ENCODE data around the gene NPFFR1.
"Not testable (repeated sequence)": the region's sequence is repeated elsewhere in the genome, so short reads cannot be mapped to it uniquely, and the experiment has no call there.

Gene NPFFR1

GRCh38 chr10:70254778-70255328 is 29.0 kb downstream of the NPFFR1 start:
- no peak for DNase-seq

DNA sequence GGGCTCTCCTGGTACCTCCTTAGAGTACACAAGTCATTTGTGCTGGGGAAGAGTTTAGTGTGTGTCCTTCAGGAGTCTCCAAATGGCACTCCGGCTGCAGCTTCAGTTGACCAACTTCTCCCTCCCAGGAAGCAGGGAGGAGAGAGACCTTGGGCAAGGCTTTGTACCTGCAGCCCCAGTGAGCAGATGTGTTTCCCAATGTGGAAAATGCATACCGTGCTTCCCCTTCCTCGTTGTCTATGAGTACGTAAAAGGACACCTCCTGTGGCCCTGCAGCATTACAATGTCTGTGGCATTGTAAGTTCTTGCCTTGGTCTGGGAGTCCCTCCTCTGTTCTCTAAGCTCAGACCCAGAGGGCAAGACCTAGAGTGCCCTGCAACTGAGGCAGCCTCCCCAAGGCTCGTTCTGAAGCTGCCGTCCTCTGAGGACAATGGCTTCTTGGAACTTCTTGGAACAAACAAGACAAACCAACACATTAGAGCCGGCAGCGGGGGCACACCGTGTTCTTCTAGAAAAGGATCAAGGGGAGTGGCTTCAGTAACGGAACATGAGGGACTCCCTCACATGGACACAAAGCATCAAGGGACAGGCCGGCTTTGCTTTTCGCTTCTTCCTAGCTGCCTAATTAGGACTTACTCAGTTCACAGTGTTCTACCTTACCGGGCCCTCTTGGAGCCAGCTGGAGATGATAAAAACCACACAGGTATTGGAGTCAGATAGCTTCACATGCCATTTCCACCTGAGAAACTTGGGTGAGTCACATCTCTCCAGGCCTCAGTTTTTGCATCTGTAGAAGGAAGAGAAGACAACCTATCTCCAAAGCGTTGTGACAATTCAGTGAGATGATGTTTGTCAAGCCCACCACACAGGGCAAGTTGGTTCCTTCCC is 29.7 kb downstream of the NPFFR1 start:
- no peak for DNase-seq

GRCh38 chr10:70250961-70251680 is 32.7 kb downstream of the NPFFR1 start:
- DNase-seq = no peak

- DNase-seq = no peak
Measured at GRCh38 chr10:70247360-70247759, 36.4 kb downstream of the NPFFR1 start.

- no peak for DNase-seq
Measured at GRCh38 chr10:70241081-70241480, 42.7 kb downstream of the NPFFR1 start.

- DNase-seq = not testable (repeated sequence)
Measured at GRCh38 chr10:70239986-70240385, 43.8 kb downstream of the NPFFR1 start.

- DNase-seq = not testable (repeated sequence)
Measured at GRCh38 chr10:70239077-70239976, 44.5 kb downstream of the NPFFR1 start.

DNA sequence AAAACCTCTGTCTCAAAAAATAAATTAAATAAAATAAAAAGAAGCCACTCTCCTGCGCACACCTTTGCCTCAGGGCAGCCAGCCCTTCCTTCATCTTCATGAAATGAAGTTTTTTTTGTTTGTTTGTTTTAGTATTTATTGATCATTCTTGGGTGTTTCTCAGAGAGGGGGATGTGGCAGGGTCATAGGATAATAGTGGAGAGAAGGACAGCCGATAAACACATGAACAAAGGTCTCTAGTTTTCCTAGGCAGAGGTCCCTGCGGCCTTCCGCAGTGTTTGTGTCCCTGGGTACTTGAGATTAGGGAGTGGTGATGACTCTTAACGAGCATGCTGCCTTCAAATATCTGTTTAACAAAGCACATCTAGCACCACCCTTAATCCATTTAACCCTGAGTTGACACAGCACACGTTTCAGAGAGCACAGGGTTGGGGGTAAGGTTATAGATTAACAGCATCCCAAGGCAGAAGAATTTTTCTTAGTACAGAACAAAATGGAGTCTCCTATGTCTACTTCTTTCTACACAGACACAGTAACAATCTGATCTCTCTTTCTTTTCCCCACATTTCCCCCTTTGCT is 45.8 kb downstream of the NPFFR1 start:
- not testable (repeated sequence) for DNase-seq

GRCh38 chr10:70234668-70235447 is 48.9 kb downstream of the NPFFR1 start:
- DNase-seq = no peak

GRCh38 chr10:70233939-70234300 is 49.9 kb downstream of the NPFFR1 start:
- DNase-seq = peak; percentile 26

DNA sequence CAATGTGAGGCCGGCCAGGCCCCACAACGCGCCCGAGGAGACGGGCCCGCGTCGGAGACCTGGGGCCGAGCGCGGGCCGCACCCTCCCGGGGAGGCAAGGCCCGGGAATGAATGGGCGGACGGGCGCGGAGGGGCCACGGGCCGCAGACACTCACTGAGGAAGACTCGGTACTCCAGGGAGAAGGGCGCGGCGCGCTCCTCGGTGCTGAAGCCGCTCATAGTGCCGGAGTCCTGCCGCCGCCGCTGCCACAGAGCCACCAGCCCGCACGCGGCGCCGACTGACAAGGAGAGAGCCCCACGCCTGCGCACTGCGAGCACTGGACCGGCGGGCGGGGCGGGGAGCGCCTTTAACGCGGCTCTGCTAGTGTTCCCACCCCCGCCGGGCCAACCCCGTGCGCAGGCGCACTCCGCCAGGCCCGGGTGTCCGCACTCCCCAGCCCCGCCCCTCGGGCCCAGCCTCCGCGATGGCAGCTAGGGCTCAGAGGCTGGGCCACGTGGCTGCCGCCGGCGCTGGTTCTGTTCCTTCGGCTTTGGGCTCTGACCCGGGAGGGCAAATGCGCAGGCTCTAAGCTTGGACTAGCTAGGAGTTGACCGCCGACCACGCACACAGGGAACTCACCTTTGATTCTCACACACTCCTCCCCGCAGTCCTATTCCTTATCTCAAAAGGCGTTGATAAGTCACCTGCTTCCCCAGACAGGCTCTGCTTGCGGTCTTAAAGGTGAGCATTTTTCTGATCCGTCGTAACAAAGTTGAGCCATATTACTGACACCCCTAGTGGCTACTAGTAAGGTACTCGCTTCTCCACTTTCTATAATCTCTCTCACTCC is 50.5 kb downstream of the NPFFR1 start, which contains the start of gene PPA1:
Gene PPA1, minus strand, starts transcription at position 321 of the 830 bp plus-strand sequence. Its CDS starts 102 bp downstream, at position 219.
- peak; percentile 98 for DNase-seq

- no peak for DNase-seq
Measured at GRCh38 chr10:70232859-70233108, 51.0 kb downstream of the NPFFR1 start.

- DNase-seq = no peak
Measured at GRCh38 chr10:70232155-70232858, 51.5 kb downstream of the NPFFR1 start.

GRCh38 chr10:70228491-70228890 is 55.3 kb downstream of the NPFFR1 start:
- DNase-seq = no peak

- DNase-seq = no peak
Measured at GRCh38 chr10:70227548-70228320, 56.1 kb downstream of the NPFFR1 start.

DNA sequence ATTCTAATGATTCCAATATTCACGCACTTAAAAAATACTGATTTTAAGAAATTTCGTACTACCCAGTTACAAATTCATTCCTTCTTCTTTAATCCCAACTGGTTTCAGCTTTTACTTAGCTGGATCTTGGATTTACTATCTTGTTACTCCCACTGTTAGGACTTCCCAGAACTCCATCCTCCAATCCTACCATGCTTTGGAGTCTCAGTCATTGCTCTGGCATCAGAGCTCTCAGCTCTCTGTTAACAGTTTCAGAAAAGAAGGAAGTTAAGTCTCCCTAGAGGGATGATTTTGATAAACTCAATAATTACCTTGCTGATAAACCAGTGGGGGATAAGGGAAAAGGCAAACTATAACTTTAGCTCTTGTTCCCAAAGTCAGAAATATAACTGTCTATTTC is 60.1 kb downstream of the NPFFR1 start:
- no peak for DNase-seq

GRCh38 chr10:70222811-70223447 is 60.9 kb downstream of the NPFFR1 start:
- not testable (repeated sequence) for DNase-seq

DNA sequence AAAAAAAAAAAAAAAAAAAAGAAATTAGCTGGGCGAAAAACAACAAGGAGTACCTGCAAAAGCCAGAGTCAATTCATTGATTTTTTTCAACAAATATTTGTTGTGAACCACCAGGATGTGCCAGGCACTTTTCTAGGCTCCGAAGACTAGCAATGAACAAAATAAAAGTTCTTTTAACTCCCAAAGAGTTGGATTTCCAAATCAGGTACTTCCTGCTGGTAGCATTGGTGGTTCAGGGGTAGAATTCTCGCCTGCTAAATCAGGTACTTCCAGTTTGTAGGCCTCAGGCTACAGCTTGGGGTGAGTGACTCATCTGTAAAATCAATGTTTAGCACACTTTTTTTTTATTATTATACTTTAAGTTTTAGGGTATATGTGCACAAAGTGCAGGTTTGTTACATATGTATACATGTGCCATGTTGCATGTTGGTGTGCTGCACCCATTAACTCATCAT is 61.4 kb downstream of the NPFFR1 start:
- no peak for DNase-seq

- DNase-seq = no peak
Measured at GRCh38 chr10:70221030-70221429, 62.8 kb downstream of the NPFFR1 start.
